A172 (cell line): ENCODE data around the gene BMPR1B. TPM values are rescaled to one million over a fixed set of nuclear protein-coding genes. Genes with fewer than 3 reads are reported as not detected.
A peak's percentile ranks its signal among the peaks of the same experiment; 100 is the strongest.

ENCODE experiments used
- DNase-seq: peaks from one replicate; pipeline ENCODE4 v3.0.0-alpha.2; 2015; ENCODE audit warnings: low spot score
- total RNA-seq: library from RNA; depleted of rRNA; stranded (reverse); fragments of >200 nt; shearing (Covaris generic); gene quantifications from 2 replicates; pipeline ENCODE4 v1.2.3, GENCODE V29; 2014

BMPR1B gene
- total RNA-seq, 1 experiment from 2014 or later: 0.05 TPM

DNA sequence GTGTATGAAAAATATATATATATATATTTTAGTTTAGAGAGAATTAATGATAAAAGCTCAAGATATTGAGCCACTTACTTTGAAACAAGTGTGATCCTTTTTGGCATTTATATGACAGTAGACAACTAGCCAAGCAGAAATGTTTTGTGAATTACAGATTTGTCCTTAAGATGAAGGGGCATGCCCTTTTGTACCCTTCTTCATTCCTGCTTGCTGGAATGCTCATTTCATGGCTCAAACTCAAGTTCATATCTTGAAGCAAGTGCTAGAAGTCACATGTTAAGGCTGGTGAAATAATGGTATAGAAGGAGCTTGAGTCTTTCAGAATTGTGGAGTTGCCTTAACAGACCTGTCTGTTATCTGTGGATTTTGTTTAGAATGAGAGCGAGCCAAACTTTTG lies 203.0 kb downstream of the BMPR1B start:
- DNase-seq: no peak

DNA sequence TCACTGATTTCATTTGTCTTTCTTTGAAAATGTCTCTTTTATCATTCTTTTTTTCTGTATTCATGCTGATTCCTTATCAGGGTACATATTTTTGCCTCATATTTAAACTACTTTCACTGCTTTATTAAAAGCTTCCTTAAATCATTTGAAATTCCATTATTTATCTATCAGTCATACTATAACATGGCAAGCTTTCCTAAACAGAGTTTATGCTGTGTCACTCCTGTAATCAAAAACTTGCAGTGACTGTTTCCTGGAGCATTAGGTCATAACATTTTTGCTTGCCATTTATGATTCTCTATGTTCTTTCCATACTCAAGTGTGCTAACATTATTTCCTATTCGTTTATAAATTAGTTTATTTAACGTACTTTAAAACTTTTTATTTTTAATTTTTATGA lies 203.7 kb downstream of the BMPR1B start:
- no peak for DNase-seq

DNA sequence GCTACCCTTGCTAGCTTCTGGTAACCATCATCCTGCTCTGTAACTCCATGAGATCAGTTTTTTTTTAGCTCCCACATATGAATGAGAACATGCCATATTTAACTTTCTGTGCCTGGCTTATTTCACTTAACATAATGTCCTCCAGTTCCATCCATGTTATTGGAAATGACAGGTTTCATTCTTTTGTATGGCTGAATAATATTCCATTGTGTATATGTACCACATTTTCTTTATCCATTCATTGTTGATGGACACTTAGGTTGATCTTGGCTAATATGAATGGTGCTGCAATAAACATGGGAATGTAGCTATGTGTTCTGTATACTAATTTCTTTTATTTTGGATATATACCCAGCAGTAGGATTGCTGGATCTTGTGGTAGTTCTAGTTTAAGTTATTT lies 204.7 kb downstream of the BMPR1B start:
- no peak for DNase-seq

DNA sequence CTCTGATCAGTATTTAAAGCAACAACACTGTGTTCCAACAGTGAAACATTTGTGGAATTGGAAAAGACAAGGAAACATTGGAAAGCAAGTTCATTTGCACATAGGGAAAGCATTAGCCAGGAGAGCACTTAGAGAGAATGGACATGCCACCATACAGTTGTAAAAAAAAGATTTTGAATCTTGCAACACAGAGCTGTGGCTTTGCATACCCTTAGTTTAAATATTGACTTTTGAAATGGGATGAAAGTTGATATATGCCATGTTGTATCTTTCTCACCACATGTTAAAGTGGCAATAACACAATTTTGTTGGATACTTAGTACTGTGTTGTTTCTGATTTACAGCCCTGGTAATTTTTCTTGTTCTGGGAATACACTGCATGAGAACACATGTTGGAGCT lies 208.1 kb downstream of the BMPR1B start:
- DNase-seq: no peak

DNA sequence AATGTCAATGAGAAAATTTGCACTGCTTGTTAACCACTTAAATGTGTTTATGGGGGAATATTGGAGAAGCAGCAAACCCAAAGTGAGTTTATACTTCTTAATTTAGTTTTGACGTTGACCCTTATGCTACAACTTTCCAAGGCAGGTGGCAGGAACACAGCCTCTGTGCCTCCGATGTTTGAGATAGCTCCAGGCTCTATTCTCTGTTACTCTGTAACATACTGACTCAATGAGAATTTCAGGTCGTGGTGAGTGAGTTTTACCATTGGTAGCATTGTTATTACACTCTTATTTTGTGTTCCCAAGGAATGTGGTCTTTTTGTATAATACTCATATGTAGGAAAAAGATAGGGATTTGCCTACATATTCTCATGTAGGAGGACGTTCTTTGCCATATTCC lies 210.7 kb downstream of the BMPR1B start:
- no peak for DNase-seq

DNA sequence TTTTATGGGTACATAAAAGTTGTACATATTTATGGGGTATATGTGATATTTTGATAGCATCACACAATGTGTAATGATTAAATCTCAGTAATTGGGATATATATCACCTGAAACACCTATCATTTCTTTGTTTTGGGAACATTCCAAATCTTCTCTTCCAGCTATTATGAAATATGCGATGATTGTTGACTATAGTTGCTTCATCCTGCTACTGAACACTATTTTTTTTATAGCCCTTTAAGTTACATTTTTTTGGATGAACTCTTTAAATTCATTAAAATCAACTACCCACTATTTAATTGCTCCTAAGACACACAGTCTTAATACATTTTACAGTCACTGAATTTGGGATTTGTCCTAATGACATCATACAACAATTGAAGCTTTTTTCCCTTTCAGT lies 212.9 kb downstream of the BMPR1B start:
- DNase-seq: no peak

DNA sequence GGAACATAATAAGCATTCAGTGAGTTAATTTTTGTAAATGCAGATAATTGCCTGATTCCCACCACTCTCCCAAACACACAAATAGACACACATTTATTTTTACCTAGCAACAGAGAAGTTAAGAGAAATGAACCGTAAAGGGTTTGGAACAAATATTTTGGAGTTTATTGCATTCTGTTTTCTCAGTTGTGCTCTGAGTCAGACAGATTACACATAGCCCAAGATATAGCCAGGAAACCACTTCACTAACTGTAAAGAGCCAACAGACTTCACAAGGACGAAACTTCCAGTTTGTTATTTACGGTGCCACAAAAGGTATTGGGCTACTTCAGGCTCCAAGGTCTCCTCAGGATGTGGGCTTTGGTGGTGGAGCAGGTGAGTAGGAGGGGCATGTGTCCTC lies 217.0 kb downstream of the BMPR1B start:
- DNase-seq: peak; percentile 28

DNA sequence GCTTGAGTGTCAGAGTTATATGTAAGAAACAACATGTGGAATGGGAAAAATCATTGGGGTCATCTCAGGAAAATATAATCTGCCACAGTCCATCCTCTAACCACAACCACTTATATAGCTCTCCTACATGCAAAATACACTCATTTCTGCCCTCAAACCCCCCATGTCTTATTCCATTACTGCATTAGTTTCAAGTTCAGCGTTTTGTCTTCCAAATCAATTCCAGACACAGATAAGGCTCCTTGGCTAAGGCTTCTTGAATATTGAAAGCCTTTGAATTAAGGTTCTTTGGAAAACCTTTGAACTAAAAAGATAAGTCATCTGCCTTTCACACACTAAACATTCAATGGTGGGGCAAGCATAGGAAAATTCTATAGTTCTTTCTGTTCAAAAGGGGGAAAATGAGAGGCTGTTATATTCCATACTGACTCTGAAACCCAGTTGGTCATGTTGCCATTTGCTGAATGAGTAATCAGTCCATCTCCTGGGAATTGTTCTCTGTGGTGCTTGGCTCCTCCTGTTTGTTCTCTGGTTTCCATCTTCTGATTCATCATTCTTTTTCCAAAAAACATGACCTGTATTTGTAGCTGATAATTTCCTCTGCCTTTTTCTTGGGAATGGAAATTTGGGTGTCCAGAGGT lies 218.7 kb downstream of the BMPR1B start:
- peak; percentile 38 for DNase-seq

DNA sequence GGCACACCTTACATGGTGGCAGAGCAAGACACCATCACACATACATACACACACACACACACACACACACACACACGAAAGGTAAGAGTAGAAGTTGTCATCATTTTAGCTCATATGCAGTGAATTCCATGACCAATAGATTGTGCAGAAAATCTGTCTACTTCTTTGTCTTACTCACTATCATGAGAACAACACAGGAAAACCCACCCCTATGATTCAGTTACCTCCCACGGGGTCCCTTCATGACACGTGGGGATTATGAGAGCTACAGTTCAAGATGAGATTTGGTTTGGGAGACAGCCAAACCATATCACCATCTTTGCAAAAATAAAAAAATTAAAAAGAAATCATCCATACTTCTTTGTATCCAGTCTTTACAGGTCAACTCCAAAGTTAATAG lies 221.1 kb downstream of the BMPR1B start:
- DNase-seq: no peak

DNA sequence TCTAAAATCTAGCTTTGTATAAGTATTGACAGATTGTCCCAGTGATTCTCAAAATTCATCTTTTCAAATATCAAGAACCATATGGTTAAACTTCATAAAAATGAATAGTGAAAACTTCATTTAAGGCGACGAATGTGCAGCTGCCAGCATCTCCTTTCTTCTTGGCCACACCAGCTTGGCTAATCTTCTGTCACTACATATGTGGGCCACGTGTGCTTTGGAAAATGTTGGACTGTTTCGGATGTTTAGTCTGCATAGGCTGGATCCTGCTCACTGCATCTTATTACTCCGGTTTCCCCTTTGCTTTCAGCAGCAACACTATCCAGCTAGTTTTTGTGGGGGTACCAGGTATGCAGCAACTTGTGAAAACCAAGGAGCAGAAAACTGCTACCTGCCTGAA lies 221.9 kb downstream of the BMPR1B start:
- no peak for DNase-seq

DNA sequence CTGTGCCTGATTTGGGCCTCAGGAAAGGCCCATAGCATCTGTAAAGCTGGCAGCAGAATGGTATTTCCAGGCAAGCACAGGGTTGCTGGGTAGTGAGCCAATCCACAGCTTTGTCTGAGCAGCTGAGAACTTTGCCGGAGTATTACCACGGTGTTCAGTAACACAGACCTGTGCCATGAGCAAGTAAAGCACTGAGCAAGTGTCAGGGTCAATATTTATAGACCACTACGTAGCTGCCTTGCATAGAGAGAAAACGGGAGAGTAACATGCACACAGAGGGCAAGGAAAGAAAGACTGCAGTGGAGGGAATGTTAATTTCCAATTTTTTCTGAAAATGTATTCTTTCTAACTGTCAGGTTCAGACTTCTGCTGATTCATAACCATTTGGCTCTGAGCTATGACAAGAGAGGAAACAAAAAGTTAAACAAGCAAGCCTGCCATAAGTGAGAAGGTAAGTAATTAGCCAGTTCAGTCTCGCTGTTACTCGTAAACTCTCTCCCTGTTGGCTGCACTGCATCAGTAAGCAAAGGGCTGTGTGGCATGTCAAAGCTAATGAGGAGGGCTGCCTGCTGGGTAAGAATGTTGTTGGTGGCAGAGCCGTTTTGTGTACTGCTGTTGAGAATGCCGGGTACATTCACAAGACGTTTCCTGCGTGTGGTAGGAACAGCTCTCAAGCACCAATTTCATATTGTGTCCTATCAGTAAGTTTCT lies 238.1 kb downstream of the BMPR1B start:
- DNase-seq: peak; percentile 24

DNA sequence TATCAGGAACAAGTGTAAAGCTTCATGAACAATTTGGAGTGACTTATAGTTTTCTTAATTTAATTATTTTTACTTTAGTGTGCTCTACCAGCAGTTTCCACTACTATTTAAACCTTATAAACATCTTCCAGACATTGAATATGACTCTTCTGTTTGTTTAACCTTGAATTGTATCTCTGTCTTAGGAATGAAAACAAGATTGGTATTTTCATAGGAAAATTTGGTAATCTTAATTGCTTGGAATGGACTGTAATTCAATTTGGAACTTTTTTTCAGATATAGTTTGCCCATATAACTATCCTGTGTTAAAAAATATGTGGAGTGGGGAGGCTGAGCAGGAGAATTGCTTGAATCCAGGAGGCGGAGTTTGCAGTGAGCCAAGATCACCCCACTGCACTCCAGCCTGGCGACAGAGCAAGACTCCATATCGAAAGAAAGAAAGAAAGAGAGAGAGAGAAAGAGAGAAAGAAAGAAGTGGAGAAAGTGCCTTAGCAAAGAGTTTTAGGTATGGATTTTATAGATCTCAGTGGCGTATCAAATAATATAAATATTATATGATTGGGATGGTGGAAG lies 242.4 kb downstream of the BMPR1B start:
- DNase-seq: no peak

DNA sequence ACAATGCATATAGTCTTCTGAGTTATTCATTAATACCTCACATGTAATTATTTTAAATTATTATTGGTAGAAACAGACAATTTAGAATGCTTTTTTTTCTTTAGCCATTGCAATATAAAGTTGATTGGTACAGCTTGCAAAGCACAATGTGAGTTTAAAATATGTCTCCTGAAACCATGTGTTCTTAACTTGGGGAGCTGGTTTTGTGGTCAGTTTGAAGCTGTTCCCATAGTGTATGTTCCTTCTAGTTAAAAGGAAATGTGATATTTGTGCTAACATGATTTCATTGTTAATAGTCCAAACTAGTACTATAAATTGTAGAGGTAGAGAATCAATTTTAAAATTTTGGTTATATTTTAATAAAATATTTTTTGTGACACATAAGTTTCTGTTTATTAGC lies 247.2 kb downstream of the BMPR1B start:
- no peak for DNase-seq

DNA sequence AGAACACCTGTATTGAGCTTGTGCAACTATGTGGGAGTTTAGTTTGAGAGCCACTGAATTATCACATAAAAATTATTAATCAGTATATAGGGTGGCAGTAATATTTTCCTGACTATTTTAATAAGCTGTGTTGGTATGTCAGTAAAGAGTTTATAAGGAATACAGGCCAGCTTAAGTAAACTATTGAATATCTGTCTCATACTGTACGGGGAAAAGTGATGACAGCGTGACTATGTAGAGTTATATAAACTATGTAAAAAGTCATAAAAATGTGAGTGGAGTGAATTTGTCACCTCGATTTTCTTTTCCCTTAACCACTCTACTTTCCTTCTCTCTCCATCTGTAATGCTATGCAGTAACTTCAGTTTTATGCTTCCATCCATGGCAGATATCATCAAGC lies 250.2 kb downstream of the BMPR1B start:
- no peak for DNase-seq

DNA sequence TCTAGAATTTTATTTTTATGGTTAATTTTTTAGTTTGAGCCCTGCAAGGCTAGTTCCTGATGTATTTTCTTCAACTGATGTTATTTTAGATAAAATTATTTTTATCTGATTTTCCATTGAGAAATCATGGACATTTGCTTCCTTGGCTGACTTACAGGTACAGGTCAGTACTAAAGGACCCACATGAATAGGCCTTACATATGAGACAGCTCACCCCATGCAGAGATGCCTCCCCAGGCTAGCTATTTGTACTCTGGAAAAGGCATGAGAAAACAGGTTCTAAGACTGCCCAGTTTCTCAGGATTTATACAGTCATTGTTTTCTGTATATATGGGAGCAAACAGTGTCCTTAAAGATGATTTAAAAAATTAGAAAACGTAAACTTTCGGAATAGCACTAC lies 255.5 kb downstream of the BMPR1B start:
- DNase-seq: no peak

DNA sequence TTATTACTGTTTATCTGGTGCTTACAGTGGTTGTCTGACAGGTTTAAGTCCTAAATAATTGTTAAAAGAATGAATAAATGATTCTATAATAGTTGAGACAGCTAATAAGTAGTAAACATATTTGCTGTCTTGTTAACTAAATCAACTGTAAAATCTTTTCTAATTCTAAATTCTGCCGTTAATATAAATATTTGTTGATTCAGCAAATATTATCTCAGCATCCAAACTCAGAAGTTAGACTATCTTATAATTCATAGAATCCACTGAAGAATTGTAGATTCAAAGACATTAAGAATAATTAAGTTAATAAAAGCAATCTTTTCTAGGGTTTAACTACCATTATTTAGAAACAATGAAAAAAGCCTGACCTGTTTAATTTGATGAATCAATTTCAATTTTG lies 256.3 kb downstream of the BMPR1B start:
- no peak for DNase-seq

DNA sequence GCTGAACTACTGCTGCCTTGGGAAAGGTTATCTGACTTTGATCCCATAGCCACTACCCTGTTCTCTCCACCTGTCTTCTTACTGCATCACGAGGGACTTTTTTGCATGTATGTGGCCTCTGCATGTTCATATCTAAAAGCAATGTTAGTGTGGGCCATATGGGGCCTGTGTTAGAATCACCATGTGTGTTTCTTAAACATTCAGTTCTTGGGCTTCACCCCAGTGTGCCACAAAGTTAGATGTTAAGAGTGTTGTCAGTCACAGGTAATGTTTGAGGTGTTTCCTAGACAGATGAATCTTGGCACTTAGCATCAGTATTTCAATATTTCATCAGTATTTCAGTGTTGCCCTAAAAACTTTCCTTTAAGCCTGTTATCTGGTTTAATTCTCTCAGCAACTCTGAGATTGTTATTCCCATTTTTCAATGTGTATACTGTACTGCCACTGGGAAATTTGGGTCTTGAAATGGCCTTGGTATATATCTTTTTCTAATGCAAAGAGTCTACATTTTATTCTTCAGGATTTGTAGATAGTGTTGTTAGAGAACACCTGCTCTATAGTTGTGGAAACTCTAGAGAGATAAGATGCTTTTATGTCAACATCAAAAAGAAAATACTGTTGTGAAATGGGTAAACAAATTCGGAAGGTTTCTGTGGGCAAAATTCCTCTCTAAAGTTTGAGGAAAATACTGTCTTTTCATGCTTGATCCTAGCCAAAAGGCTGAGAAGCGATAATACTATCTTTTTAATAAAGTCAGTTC lies 259.7 kb downstream of the BMPR1B start:
- no peak for DNase-seq

DNA sequence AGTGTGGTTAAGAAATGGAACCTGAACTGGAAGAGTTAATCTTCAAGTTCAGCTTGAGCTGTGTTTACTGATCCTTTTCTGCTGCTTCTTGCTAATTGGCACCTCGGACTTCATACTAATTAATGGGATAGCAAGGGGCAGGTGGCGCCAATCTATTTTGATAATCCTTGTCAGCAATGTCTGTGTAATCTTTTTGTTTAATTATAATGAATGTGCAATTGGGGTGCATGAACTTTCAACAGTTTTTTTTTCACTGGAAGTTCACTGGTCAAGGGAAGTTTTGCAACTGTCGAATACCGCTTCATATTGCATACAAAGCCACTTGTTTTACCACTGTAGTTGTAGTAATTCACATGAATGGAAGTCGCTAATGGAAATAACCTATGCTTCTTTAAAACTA lies 261.0 kb downstream of the BMPR1B start:
- DNase-seq: no peak

DNA sequence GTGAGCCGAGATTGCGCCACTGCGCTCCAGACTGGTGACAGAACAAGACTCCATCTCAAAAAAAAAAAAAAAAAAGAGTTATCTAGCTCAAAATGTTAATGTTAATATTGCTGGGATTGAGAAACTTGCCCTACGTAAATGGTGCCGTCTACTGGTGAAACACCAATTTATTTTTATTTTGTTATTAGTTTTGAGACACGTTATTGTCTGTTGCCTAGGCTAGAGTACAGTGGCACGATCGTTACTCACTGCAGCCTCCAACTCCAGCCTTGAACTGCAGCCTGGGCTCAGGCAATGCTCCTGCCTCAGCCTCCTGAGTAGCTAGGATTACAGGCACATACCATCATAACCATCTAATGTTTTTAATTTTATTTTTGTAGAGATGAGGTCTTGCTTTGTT lies 262.8 kb downstream of the BMPR1B start:
- no peak for DNase-seq

DNA sequence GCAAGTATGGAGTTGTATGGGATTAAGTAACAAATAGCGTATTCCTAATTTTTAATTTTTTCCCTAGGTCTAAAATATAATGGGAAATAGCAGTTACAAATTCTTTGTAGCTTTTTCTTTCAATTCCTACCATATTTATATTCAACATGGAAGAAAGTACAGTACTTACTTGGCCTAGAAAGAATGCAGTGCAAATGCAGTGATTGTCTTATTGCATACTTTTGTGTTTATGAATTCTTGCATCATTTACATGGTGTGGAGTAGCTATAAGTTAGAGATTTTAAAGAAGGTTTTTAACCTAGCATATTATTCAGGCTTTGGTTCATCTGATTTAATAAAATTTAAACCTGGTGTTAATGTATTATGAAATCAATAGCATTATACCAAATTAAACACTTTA lies 263.3 kb downstream of the BMPR1B start:
- no peak for DNase-seq

DNA sequence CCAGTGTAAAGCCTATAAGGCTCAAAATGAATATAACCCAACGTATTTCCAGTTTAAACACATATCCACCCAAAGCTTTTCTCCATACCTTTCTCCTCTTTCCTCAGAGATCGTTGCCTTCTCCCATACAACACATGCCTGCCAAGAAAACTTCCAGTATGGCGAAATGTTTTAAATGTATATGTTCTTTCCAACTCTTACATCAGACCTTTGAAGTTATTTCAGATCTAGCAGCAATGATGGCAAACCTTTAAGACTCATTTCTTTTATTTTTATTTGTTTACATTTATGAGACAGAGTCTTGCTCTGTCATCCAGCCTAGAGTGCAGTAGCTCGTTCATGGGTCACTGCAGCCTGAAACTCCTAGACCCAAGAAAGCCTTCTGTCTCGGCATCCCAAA lies 265.4 kb downstream of the BMPR1B start:
- DNase-seq: no peak

DNA sequence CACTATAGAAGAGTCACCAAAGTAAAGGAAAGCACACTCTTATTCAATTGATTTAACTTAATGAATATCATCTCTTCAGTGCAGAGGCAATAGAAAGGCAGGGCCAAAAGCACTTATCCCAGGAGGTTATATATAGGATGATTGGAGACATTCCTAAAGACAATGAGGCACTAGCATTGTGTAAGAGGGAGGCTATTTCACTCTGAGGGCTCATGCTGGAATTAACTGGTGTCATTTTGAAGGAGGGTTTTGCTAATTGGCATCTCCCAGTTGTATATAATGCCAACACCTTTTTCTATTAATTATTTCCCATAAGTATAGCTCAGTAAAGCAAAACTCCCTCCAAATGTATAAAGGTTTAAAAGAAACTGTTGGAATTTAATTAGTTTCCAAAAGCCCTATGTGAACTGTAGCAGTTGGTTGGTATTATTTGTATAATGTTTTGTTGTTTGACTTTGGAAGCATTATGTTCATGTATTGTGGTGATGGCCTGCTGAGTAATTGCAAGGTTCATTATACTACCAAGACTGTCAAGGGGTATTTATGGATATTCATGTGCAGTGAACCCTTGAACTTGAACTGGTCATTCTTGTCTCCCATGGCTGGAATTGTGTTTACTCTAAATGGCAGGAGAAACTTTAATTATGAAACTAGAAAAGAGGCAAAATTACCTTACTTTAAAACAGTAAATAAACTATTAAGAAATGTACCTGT lies 270.3 kb downstream of the BMPR1B start:
- DNase-seq: no peak
